Adrenal gland (tissue), 12 donors: Measurements from ENCODE around the gene MICAL3. TPM values are rescaled to one million over a fixed set of nuclear protein-coding genes. Genes with fewer than 3 reads are reported as not detected.

Experiments
- DNase-seq, 7 donors: peaks; one replicate each; pipeline ENCODE4 v3.0.0-alpha.2; 2019 to 2020
- H3K27ac ChIP-seq, 5 donors: fragments of 200-600 bp; sonication (generic) in 4 of 5; 1 replicate in 3 of 5; 2 replicates in 2 of 5; pipeline versions ENCODE4 v1.5.1 to v1.8.0; 2016 to 2020; ENCODE audit warnings: mild to moderate bottlenecking in 1 of 5
- H3K27me3 ChIP-seq: fragments of 200-600 bp; 2 replicates; pipeline ENCODE4 v1.8.0; 2021
- H3K36me3 ChIP-seq, 2 donors: fragments of 200-600 bp; replicated peaks in 1 of 2; 1 replicate in 1 of 2; 2 replicates in 1 of 2; pipeline versions ENCODE4 v1.5.1 to v1.8.0; 2018 to 2022
- H3K4me1 ChIP-seq, 2 donors: fragments of 200-600 bp; replicated peaks in 1 of 2; 1 replicate in 1 of 2; 2 replicates in 1 of 2; pipeline versions ENCODE4 v1.5.1 to v1.8.0; 2018 to 2021
- H3K4me3 ChIP-seq, 4 donors: fragments of 200-600 bp; sonication (generic) in 3 of 4; one replicate each; pipeline ENCODE4 v1.5.1; 2016 to 2018
- H3K9me3 ChIP-seq, 3 donors: fragments of 200-600 bp; sonication (generic) in 1 of 3; replicated peaks in 1 of 3; 1 replicate in 2 of 3; 2 replicates in 1 of 3; pipeline versions ENCODE4 v1.5.1 to v1.8.0; 2016 to 2021
- CTCF ChIP-seq, 6 experiments: fragments of 450-650 bp in 4 of 6; fragments of 200-600 bp in 2 of 6; sonication (generic) in 1 of 6; IDR thresholded peaks; 1 replicate in 5 of 6; 2 replicates in 1 of 6; pipeline versions ENCODE4 v1.5.1 to v1.8.0; 2016 to 2021; ENCODE audit warnings: antibody characterized with exemption in 6 of 6, mild to moderate bottlenecking in 2 of 6, moderate library complexity in 1 of 6
- POLR2A ChIP-seq, 2 donors: fragments of 450-650 bp; IDR thresholded peaks; one replicate each; pipeline ENCODE4 v1.6.1; 2017; ENCODE audit warnings: antibody characterized with exemption in 2 of 2, mild to moderate bottlenecking in 2 of 2, moderate library complexity in 1 of 2
- WGBS, 4 donors: extraction: QIAGEN DNeasy Blood & Tissue Kit in 2 of 4; methylation state at CpG; one replicate each; pipeline versions ENCODE4 v1.1.5 to v1.1.7; 2013 to 2017; 5-methylcytosine and 5-hydroxymethylcytosine counted together
- intact Hi-C, 2 donors: fragments of 100-400 bp; cut with DNase I; formaldehyde crosslinking; loops; one replicate each; pipeline versions ENCODE4 v1.14.1 to v1.15.0; 2022 to 2023
- polyA plus RNA-seq, 3 donors: library from polyadenylated mRNA; stranded (reverse); fragments of 200-250 nt in 2 of 3; fragments of 350-450 nt in 1 of 3; fragmentation: Illumina TruSeq in 1 of 3; extraction: RNeasy Lipid Tissue Mini Kit (QIAGEN cat#74804) in 1 of 3; gene quantifications; one replicate each; pipeline ENCODE4 v1.2.3, GENCODE V29; 2013 to 2014
- total RNA-seq, 9 donors: library from RNA; depleted of rRNA in 4 of 9; stranded (reverse); fragments of >200 nt in 4 of 9; fragments of 120-200 nt in 1 of 9; fragmentation: NEBNext Ultra II Directional in 1 of 9; extraction: Animal tissue kit (Norgen Biotek cat#: 25700) in 1 of 9; gene quantifications; one replicate each; pipeline versions ENCODE4 v1.1.0 to v1.2.4, GENCODE V29; 2013 to 2023
- donor health status: healthy with polysubstance abuse.
- donor health status: Bipolar disorder and iron deficiency.
- donor health status: DM: yes; HTN: yes; CAD: no.
- donor health status: DM: no; HTN: no; CAD: no.
- donor health status: DM: no; HTN: no; CAD: no.
- donor health status: DM: yes; HTN: yes; CAD: no.

Gene MICAL3
- total and polyA plus RNA-seq, 12 donors, result 10.9 to 82.6 (median 34.4) TPM

DNA sequence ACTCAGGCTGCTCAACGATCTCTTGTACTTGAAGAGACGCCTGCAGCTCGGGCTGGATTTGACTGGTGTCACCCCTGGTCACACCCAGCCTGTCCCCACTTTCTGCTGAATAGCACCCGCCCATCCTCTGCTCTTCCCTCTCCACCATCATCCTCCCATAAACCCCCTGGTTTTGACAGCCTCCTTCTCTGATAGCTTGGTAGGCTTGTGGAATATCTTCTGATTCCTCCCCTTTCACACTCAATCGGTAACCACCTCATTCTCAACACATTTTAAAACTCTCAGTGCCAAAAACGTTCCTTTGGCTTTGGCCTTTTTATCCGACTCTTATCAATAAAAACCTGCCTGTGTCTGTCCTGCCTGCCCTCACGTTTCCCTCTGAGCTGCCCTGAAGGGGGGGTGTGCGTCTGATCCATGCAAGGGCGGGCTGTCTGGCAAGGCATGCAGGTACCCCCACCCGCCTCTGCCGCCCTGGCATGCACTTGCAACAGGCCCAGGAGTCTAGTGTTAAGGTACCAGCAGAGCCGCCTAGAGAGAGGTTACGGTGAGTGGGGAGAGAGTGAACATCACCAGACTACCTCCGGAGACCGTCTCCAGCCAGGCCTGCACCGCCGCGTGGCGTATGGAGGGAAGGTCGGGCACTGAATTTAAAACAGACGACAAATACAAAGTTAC is 198.3 kb downstream of the MICAL3 start:
- intact Hi-C loops, result no loop called here
- H3K27me3 ChIP-seq, result no peaks in the 10 kb centered on the region
- H3K27ac ChIP-seq, result no peak overlapping the region
- peaks cover 0 to 32% of the 10 kb centered on the region in 2 donors for H3K36me3 ChIP-seq
- H3K4me1 ChIP-seq, result no peaks in the 10 kb centered on the region
- no peak overlapping the region for H3K4me3 ChIP-seq
- 86 to 92% (median 91%) methylated on average over 20 to 22 of the region's 22 CpGs for WGBS, 4 donors
- H3K9me3 ChIP-seq, result no peaks in the 10 kb centered on the region
- TF ChIP-seq POLR2A (IDR thresholded peaks at IDR 0.05), result no peak
- no peak for TF ChIP-seq CTCF (IDR thresholded peaks at IDR 0.05)
- no peak for DNase-seq

DNA sequence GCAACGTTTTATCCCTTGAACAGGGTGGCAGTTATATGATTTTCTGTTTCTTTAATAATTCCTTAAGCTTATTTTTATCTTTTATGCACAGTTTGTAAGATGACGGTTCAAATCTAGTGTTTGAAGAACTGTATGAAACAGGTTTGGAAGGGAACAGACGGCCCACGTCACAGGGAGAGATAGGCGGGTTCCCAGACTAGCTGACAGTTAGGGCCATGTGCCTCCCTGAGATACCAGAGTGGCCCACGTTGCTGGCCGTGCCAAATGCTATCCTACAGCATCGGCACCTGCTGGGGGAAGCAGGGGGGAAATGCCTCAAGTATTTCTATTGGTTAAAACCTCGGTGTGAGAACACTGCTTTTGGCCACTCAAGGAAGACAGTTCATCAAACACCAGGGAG is 199.9 kb downstream of the MICAL3 start:
- TF ChIP-seq POLR2A (IDR thresholded peaks at IDR 0.05) (no peak), CTCF (IDR thresholded peaks at IDR 0.05) (no peak)
- Histone ChIP-seq H3K36me3 (peaks cover 0 to 32% of the 10 kb centered on the region in 2 donors), H3K27me3 (no peaks in the 10 kb centered on the region), H3K9me3 (no peaks in the 10 kb centered on the region), H3K27ac (no peak overlapping the region), H3K4me1 (no peaks in the 10 kb centered on the region), H3K4me3 (no peak overlapping the region)
- intact Hi-C loops, result no loop called here
- DNase-seq, result no peak
- WGBS, 4 donors, result 79 to 92% (median 87%) methylated on average over 9 of the region's 9 CpGs

DNA sequence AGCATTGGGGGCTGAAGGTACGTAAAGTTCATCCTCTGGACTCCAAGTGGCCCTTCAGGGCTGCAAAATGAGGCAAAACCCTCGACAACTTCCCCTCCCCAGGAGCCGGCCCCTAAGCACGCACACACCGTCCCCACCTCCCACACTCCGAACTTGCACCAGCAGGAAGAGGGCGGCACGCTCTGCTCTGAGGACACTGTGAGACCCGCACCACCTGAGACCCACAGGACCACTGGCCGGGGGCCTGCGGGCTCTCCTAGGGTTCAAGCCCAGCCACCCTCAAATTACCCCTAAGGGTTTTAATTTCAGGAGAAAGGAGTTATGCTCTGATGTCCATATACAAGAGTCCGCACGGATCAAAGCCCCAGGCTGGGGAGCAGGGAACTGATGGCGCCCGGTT is 200.4 kb downstream of the MICAL3 start:
- H3K4me1 ChIP-seq, result no peaks in the 10 kb centered on the region
- TF ChIP-seq POLR2A (IDR thresholded peaks at IDR 0.05) (no peak), CTCF (IDR thresholded peaks at IDR 0.05) (no peak)
- no peak overlapping the region for H3K4me3 ChIP-seq
- H3K27ac ChIP-seq, result no peak overlapping the region
- H3K27me3 ChIP-seq, result no peaks in the 10 kb centered on the region
- H3K9me3 ChIP-seq, result no peaks in the 10 kb centered on the region
- intact Hi-C loops, result no loop called here
- H3K36me3 ChIP-seq, result peaks cover 0 to 32% of the 10 kb centered on the region in 2 donors
- 93 to 94% (median 94%) methylated on average over 15 of the region's 15 CpGs; no CpG with 5 or more reads in 1 of the 4 donors for WGBS, 4 donors
- DNase-seq, result no peak

- no peak for DNase-seq
- Histone ChIP-seq H3K9me3 (no peaks in the 10 kb centered on the region), H3K27ac (no peak overlapping the region), H3K4me3 (no peak overlapping the region), H3K4me1 (no peaks in the 10 kb centered on the region), H3K27me3 (no peaks in the 10 kb centered on the region), H3K36me3 (peaks cover 0 to 25% of the 10 kb centered on the region in 2 donors)
- WGBS, 4 donors, result 78 to 96% (median 95%) methylated on average over 4 of the region's 4 CpGs
- intact Hi-C loops, result no loop called here
- no peak for TF ChIP-seq POLR2A (IDR thresholded peaks at IDR 0.05)
Observed at GRCh38 chr22:17823226-17823625, 201.1 kb downstream of the MICAL3 start.

DNA sequence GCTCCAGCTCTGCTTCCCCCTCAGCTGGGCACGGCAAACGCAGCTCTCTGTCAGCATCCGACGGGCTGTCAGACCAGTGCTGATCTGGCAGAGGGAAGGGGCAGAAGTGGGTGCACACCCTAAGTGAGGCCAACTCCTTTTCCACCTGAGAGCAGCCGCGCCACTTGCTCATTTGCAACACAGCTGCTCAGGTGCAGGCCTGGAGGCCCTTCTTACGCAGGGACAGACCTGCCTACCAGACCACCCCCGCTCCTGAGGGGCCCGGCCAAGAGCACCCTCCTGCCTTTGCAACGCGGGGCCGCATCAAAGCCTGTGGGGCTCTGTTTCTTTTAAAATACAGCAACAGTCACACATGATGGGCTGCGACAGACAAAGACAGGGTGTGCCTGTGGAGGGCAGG is 202.3 kb downstream of the MICAL3 start:
- 95 to 98% (median 97%) methylated on average over 11 to 13 of the region's 13 CpGs for WGBS, 4 donors
- intact Hi-C loops, result no loop called here
- H3K9me3 ChIP-seq, result no peaks in the 10 kb centered on the region
- DNase-seq, result no peak
- H3K4me1 ChIP-seq, result no peaks in the 10 kb centered on the region
- TF ChIP-seq CTCF (IDR thresholded peaks at IDR 0.05) (no peak), POLR2A (IDR thresholded peaks at IDR 0.05) (no peak)
- H3K27me3 ChIP-seq, result no peaks in the 10 kb centered on the region
- H3K36me3 ChIP-seq, result peaks cover 0 to 24% of the 10 kb centered on the region in 2 donors
- no peak overlapping the region for H3K27ac ChIP-seq
- H3K4me3 ChIP-seq, result no peak overlapping the region
